Liver (tissue), 9 donors: ENCODE measurements around the gene IL17REL. TPM values are rescaled to one million over a fixed set of nuclear protein-coding genes. Genes with fewer than 3 reads are reported as not detected.

Experiments
- DNase-seq: peaks from one replicate; pipeline ENCODE4 v3.0.0-alpha.2; 2017; ENCODE audit warnings: low spot score
- H3K27ac ChIP-seq, 2 donors: one replicate each; pipeline ENCODE4 v1.7.0; 2013; ENCODE audit warnings: inconsistent platforms in 2 of 2, low read length in 2 of 2, control low read depth in 1 of 2, low read depth in 1 of 2, mild to moderate bottlenecking in 1 of 2
- H3K27me3 ChIP-seq, 4 donors: one replicate each; pipeline versions ENCODE4 v1.6.1 to v1.7.0; 2013; ENCODE audit warnings: low read length in 3 of 4, inconsistent platforms in 1 of 4, mild to moderate bottlenecking in 1 of 4, moderate library complexity in 1 of 4; ENCODE audit not compliant: control insufficient read depth in 4 of 4, insufficient read depth in 4 of 4
- H3K36me3 ChIP-seq, 4 donors: one replicate each; pipeline versions ENCODE4 v1.6.1 to v1.7.0; 2013; ENCODE audit warnings: low read length in 3 of 4, mild to moderate bottlenecking in 3 of 4, low read depth in 1 of 4, moderate library complexity in 1 of 4; ENCODE audit not compliant: control insufficient read depth in 4 of 4, insufficient read depth in 3 of 4
- H3K4me1 ChIP-seq, 4 donors: one replicate each; pipeline versions ENCODE4 v1.6.1 to v1.7.0; 2013; ENCODE audit warnings: low read length in 3 of 4, mild to moderate bottlenecking in 3 of 4, moderate library complexity in 1 of 4; ENCODE audit not compliant: control insufficient read depth in 4 of 4, insufficient read depth in 4 of 4
- H3K4me3 ChIP-seq, 3 donors: one replicate each; pipeline versions ENCODE4 v1.6.1 to v1.7.0; 2013; ENCODE audit warnings: low read length in 3 of 3, control low read depth in 1 of 3, low read depth in 1 of 3, mild to moderate bottlenecking in 1 of 3
- H3K9ac ChIP-seq, 2 donors: one replicate each; pipeline ENCODE4 v1.7.0; 2013; ENCODE audit warnings: low read length in 2 of 2, mild to moderate bottlenecking in 2 of 2, moderate library complexity in 2 of 2, control low read depth in 1 of 2, low read depth in 1 of 2
- H3K9me3 ChIP-seq, 4 donors: one replicate each; pipeline versions ENCODE4 v1.6.1 to v1.7.0; 2013; ENCODE audit warnings: low read length in 3 of 4; ENCODE audit not compliant: control insufficient read depth in 4 of 4
- ATF3 ChIP-seq: IDR thresholded peaks from 2 replicates; pipeline ENCODE4 v1.6.1; 2016; ENCODE audit warnings: antibody characterized with exemption
- FOXA1 ChIP-seq: IDR thresholded peaks from 2 replicates; pipeline ENCODE4 v1.6.1; 2016; ENCODE audit warnings: antibody characterized with exemption
- HNF4A ChIP-seq, 2 donors: conservative IDR thresholded peaks; 2 replicates each; pipeline ENCODE4 v1.6.1; 2016; ENCODE audit warnings: antibody characterized with exemption in 2 of 2, mild to moderate bottlenecking in 2 of 2
- HNF4G ChIP-seq: IDR thresholded peaks from 2 replicates; pipeline ENCODE4 v1.6.1; 2016; ENCODE audit warnings: antibody characterized with exemption
- JUND ChIP-seq, 2 donors: IDR thresholded peaks; 2 replicates each; pipeline ENCODE4 v1.6.1; 2016; ENCODE audit warnings: antibody characterized with exemption in 2 of 2
- RXRA ChIP-seq, 2 donors: IDR thresholded peaks; 2 replicates each; pipeline ENCODE4 v1.6.1; 2017 to 2018; ENCODE audit warnings: antibody characterized with exemption in 2 of 2, mild to moderate bottlenecking in 1 of 2
- SP1 ChIP-seq: IDR thresholded peaks from 2 replicates; pipeline ENCODE4 v1.6.1; 2018; ENCODE audit warnings: antibody characterized with exemption, mild to moderate bottlenecking
- TAF1 ChIP-seq: conservative IDR thresholded peaks from 2 replicates; pipeline ENCODE4 v1.6.1; 2016; ENCODE audit warnings: antibody characterized with exemption, mild to moderate bottlenecking
- ZBTB33 ChIP-seq: IDR thresholded peaks from 2 replicates; pipeline ENCODE4 v1.6.1; 2016; ENCODE audit warnings: antibody characterized with exemption
- WGBS: extraction: QIAGEN DNeasy Blood & Tissue Kit; methylation state at CpG from one replicate; pipeline ENCODE4 v1.1.7; 2013; 5-methylcytosine and 5-hydroxymethylcytosine counted together
- polyA plus RNA-seq, 2 donors: library from polyadenylated mRNA; stranded (reverse) in 1 of 2; unstranded in 1 of 2; fragments of 200-250 nt in 1 of 2; fragments of >200 nt in 1 of 2; fragmentation: Nextera tagmentation in 1 of 2; extraction: Ambion mirVana in 1 of 2; gene quantifications; one replicate each; pipeline versions ENCODE4 v1.2.1 to v1.2.3, GENCODE V29; 2013 to 2015
- total RNA-seq, 2 donors: library from RNA; depleted of rRNA; stranded (reverse); fragments of >200 nt; gene quantifications; one replicate each; pipeline ENCODE4 v1.2.3, GENCODE V29; 2014
- donor health status: healthy.
- donor health status: healthy.
- donor health status: healthy.
- donor health status: healthy.
- donor health status: healthy.

Gene IL17REL
- total and polyA plus RNA-seq, 4 donors = under 0.01 TPM; not detected in 3

- H3K27ac ChIP-seq = no peak overlapping the region
- peaks cover 0 to 2% (median 0%) of the 10 kb centered on the region in 4 donors for H3K27me3 ChIP-seq
- WGBS = 92% methylated on average over 14 of the region's 14 CpGs
- no peak overlapping the region for H3K9ac ChIP-seq
- H3K4me1 ChIP-seq = no peaks in the 10 kb centered on the region
- H3K4me3 ChIP-seq = no peak overlapping the region
- no peak for DNase-seq
- no peaks in the 10 kb centered on the region for H3K36me3 ChIP-seq
- H3K9me3 ChIP-seq = no peaks in the 10 kb centered on the region
- TF ChIP-seq ATF3 = no peak
- no peak for TF ChIP-seq RXRA (IDR thresholded peaks at IDR 0.05)
- no peak for TF ChIP-seq JUND (IDR thresholded peaks at IDR 0.05)
- TF ChIP-seq HNF4A (conservative IDR thresholded peaks at IDR 0.05) = no peak
- no peak for TF ChIP-seq FOXA1
- TF ChIP-seq ZBTB33 = no peak
- no peak for TF ChIP-seq HNF4G
Measured at GRCh38 chr22:50022171-50022819, 9.7 kb upstream of the IL17REL start.

- H3K4me1 ChIP-seq = no peaks in the 10 kb centered on the region
- TF ChIP-seq TAF1 (no peak), ZBTB33 (no peak), RXRA (IDR thresholded peaks at IDR 0.05) (no peak)
- H3K36me3 ChIP-seq = no peaks in the 10 kb centered on the region
- H3K9ac ChIP-seq = no peak overlapping the region
- no peak overlapping the region for H3K27ac ChIP-seq
- peaks cover 0 to 7% (median under 1%) of the 10 kb centered on the region in 4 donors for H3K27me3 ChIP-seq
- no peak overlapping the region for H3K4me3 ChIP-seq
- H3K9me3 ChIP-seq = no peaks in the 10 kb centered on the region
- DNase-seq = no peak
- 92% methylated on average over 15 of the region's 15 CpGs for WGBS
Measured at GRCh38 chr22:50020606-50021005, 8.0 kb upstream of the IL17REL start.

- no peaks in the 10 kb centered on the region for H3K9me3 ChIP-seq
- WGBS = 72% methylated on average over 3 of the region's 3 CpGs
- H3K4me3 ChIP-seq = no peak overlapping the region
- H3K27me3 ChIP-seq = peaks cover 0 to 7% (median under 1%) of the 10 kb centered on the region in 4 donors
- no peak for DNase-seq
- TF ChIP-seq FOXA1 = no peak
- no peak for TF ChIP-seq SP1
- no peak overlapping the region for H3K9ac ChIP-seq
- no peak overlapping the region for H3K27ac ChIP-seq
- no peaks in the 10 kb centered on the region for H3K36me3 ChIP-seq
- H3K4me1 ChIP-seq = peaks cover 0 to 2% (median 0%) of the 10 kb centered on the region in 4 donors
Measured at GRCh38 chr22:50019316-50019715, 6.8 kb upstream of the IL17REL start.
